GM18858 (cell line): Measurements from ENCODE around the gene OR7C2.
"Not testable (repeated sequence)": the region's sequence is repeated elsewhere in the genome, so short reads cannot be mapped to it uniquely, and the experiment has no call there.

Source experiments
- ATAC-seq: cut with Tn5 transposase; IDR thresholded peaks from one replicate; pipeline ENCODE4 v1.9.1; 2021; ENCODE audit not compliant: unreplicated experiment

The OR7C2 gene

GRCh38 chr19:14941189-14941588 lies at the start of gene OR7C2:
Gene OR7C2, plus strand, starts transcription at chr19:14941489. Its CDS starts 0 bp downstream, at chr19:14941489.
- no peak for ATAC-seq

GRCh38 chr19:14901675-14902260 lies 39.5 kb upstream of the OR7C2 start:
- no peak for ATAC-seq

- ATAC-seq, result no peak
Observed at GRCh38 chr19:14906711-14907110, 34.6 kb upstream of the OR7C2 start.

- no peak for ATAC-seq
Observed at GRCh38 chr19:14915116-14915515, 26.2 kb upstream of the OR7C2 start.

GRCh38 chr19:14916848-14917247 lies 24.4 kb upstream of the OR7C2 start:
- no peak for ATAC-seq

- no peak for ATAC-seq
Observed at GRCh38 chr19:14933506-14933905, 7.8 kb upstream of the OR7C2 start.

GRCh38 chr19:14940266-14940665 lies 1.0 kb upstream of the OR7C2 start:
- ATAC-seq, result no peak

- no peak for ATAC-seq
Observed at GRCh38 chr19:14943601-14944000, 2.3 kb downstream of the OR7C2 start.

- ATAC-seq, result no peak
Observed at GRCh38 chr19:14944456-14944855, 3.2 kb downstream of the OR7C2 start.

- ATAC-seq, result not testable (repeated sequence)
Observed at GRCh38 chr19:14949413-14949812, 8.1 kb downstream of the OR7C2 start.

GRCh38 chr19:14949876-14950275 lies 8.6 kb downstream of the OR7C2 start:
- ATAC-seq, result no peak

GRCh38 chr19:14950421-14950820 lies 9.1 kb downstream of the OR7C2 start:
- ATAC-seq, result no peak

- ATAC-seq, result no peak
Observed at GRCh38 chr19:14952767-14953166, 11.5 kb downstream of the OR7C2 start.

- ATAC-seq, result no peak
Observed at GRCh38 chr19:14954071-14954655, 12.9 kb downstream of the OR7C2 start.

- no peak for ATAC-seq
Observed at GRCh38 chr19:14957464-14957863, 16.2 kb downstream of the OR7C2 start.

GRCh38 chr19:14959263-14959662 lies 18.0 kb downstream of the OR7C2 start:
- ATAC-seq, result no peak

- no peak for ATAC-seq
Observed at GRCh38 chr19:14961956-14962685, 20.8 kb downstream of the OR7C2 start.

- ATAC-seq, result no peak
Observed at GRCh38 chr19:14968247-14968646, 27.0 kb downstream of the OR7C2 start.

- ATAC-seq, result no peak
Observed at GRCh38 chr19:14971474-14971873, 30.2 kb downstream of the OR7C2 start.

- no peak for ATAC-seq
Observed at GRCh38 chr19:14972676-14973075, 31.4 kb downstream of the OR7C2 start.

GRCh38 chr19:14974488-14974887 lies 33.2 kb downstream of the OR7C2 start:
- ATAC-seq, result no peak

GRCh38 chr19:14977128-14977527 lies 35.8 kb downstream of the OR7C2 start:
- ATAC-seq, result no peak
